IMR-90 (cell line): ENCODE measurements around the gene ABCA2. TPM values are rescaled to one million over a fixed set of nuclear protein-coding genes. Genes with fewer than 3 reads are reported as not detected.

Source experiments
- FOS ChIP-seq: fragments of 150-350 bp; IDR thresholded peaks from 2 replicates; pipeline ENCODE4 v1.6.1; 2016; ENCODE audit warnings: low read depth, low read length
- POLR2A ChIP-seq: IDR thresholded peaks from 2 replicates; pipeline ENCODE4 v1.6.1; 2012; ENCODE audit warnings: mild to moderate bottlenecking, low read depth, low read length
- polyA plus RNA-seq, 3 experiments: library from polyadenylated mRNA; depleted of rRNA; stranded (reverse); fragments of >200 nt; gene quantifications; 2 replicates each; pipeline ENCODE4 v1.2.3, GENCODE V29; 2012; ENCODE audit warnings: low replicate concordance in 1 of 3
- total RNA-seq: library from RNA; depleted of rRNA; stranded (reverse); fragments of >200 nt; gene quantifications from 2 replicates; pipeline ENCODE4 v1.2.3, GENCODE V29; 2012
- TF ChIP-seq, protein P1 (sequence below): conservative IDR thresholded peaks from 2 replicates; pipeline ENCODE4 v1.5.1; 2012; ENCODE audit warnings: mild to moderate bottlenecking, low read depth, low read length, improper control_type of control experiment

The ABCA2 gene
- total and polyA plus RNA-seq, 2 of the 4 experiments (the other 2 are of a cell fraction), result 3.8 to 46.0 TPM

DNA sequence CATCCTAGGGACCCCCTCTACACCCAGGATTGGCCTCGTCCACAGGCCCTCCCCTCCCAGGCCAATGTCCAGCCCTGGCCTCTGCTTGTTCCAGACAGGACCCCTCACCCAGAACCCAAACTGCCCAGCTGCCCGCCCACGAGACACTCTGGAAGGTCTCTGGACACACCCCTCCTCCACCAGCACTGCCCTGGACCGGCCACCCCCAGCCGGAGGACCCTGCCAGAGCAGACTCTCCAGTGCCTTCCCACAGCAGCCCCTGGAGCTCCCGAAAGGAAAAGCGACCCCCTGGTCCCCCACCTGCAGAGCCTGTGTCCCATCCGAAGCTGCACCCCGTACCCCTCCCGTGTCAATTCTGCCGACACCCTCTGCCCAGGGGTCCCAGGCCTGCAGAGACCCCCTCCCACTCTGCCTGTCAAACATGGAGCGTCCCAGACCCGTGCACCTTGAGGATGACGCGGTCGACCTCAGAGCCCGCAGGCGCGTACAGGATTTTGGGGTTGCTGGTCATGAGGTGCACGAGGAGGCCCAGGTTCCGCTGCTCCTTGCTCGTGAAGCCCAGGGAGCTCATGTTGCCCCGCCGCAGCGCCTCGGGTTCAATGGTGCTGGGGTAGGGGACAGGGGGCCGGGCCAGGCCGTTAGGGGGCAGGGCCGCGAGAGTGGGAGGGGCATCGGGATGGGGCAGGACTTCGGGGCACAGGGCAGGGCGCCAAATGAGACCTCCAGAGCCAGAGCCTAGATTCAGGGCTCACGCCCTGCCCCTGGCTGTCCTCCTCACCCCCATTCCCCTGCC lies 8.0 kb downstream of the ABCA2 start (continued):
- TF ChIP-seq FOS, result no peak
- TF ChIP-seq POLR2A, result no peak
- TF ChIP-seq, protein P1, sequence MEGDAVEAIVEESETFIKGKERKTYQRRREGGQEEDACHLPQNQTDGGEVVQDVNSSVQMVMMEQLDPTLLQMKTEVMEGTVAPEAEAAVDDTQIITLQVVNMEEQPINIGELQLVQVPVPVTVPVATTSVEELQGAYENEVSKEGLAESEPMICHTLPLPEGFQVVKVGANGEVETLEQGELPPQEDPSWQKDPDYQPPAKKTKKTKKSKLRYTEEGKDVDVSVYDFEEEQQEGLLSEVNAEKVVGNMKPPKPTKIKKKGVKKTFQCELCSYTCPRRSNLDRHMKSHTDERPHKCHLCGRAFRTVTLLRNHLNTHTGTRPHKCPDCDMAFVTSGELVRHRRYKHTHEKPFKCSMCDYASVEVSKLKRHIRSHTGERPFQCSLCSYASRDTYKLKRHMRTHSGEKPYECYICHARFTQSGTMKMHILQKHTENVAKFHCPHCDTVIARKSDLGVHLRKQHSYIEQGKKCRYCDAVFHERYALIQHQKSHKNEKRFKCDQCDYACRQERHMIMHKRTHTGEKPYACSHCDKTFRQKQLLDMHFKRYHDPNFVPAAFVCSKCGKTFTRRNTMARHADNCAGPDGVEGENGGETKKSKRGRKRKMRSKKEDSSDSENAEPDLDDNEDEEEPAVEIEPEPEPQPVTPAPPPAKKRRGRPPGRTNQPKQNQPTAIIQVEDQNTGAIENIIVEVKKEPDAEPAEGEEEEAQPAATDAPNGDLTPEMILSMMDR, result no peak
